GM21526 (cell line): ENCODE measurements around the gene SLC43A3.

Source experiments
- ATAC-seq: cut with Tn5 transposase; IDR thresholded peaks from one replicate; pipeline ENCODE4 v1.9.1; 2021; ENCODE audit warnings: moderate library complexity; ENCODE audit not compliant: unreplicated experiment, low FRiP score

The SLC43A3 gene

GRCh38 chr11:57390535-57390934, 36.4 kb downstream of the SLC43A3 start, which contains the start of gene PRG2:
Gene PRG2 (minus strand): TSS chr11:57390650. CDS start chr11:57389944, 706 bp downstream.
- no peak for ATAC-seq

GRCh38 chr11:57387289-57388030, 39.5 kb downstream of the SLC43A3 start:
- no peak for ATAC-seq

GRCh38 chr11:57386178-57386940, 40.6 kb downstream of the SLC43A3 start:
- no peak for ATAC-seq

GRCh38 chr11:57380975-57381374, 45.9 kb downstream of the SLC43A3 start, which contains the start of gene PRG3:
Gene PRG3 (minus strand): TSS chr11:57381150. CDS start chr11:57380708, 442 bp downstream.
- no peak for ATAC-seq

- no peak for ATAC-seq
Measured at GRCh38 chr11:57379732-57380131, 47.2 kb downstream of the SLC43A3 start.

GRCh38 chr11:57378186-57378585, 48.7 kb downstream of the SLC43A3 start:
- no peak for ATAC-seq

GRCh38 chr11:57377107-57377506, 49.8 kb downstream of the SLC43A3 start:
- ATAC-seq, result no peak

- no peak for ATAC-seq
Measured at GRCh38 chr11:57376095-57377090, 50.5 kb downstream of the SLC43A3 start.

GRCh38 chr11:57375490-57375889, 51.4 kb downstream of the SLC43A3 start:
- ATAC-seq, result no peak

- ATAC-seq, result no peak
Measured at GRCh38 chr11:57374966-57375365, 52.0 kb downstream of the SLC43A3 start.

- no peak for ATAC-seq
Measured at GRCh38 chr11:57373146-57373545, 53.8 kb downstream of the SLC43A3 start.

GRCh38 chr11:57370941-57371340, 56.0 kb downstream of the SLC43A3 start:
- no peak for ATAC-seq

GRCh38 chr11:57370251-57370650, 56.7 kb downstream of the SLC43A3 start:
- ATAC-seq, result no peak

GRCh38 chr11:57368845-57369232, 58.1 kb downstream of the SLC43A3 start:
- ATAC-seq, result no peak

GRCh38 chr11:57368106-57368844, 58.6 kb downstream of the SLC43A3 start:
- no peak for ATAC-seq

- no peak for ATAC-seq
Measured at GRCh38 chr11:57364851-57365660, 61.9 kb downstream of the SLC43A3 start.

GRCh38 chr11:57363131-57364080, 63.5 kb downstream of the SLC43A3 start:
- ATAC-seq, result no peak

GRCh38 chr11:57361926-57362325, 65.0 kb downstream of the SLC43A3 start:
- no peak for ATAC-seq
